GM19467 (cell line): ENCODE data around the gene CPB1.
"Not testable (repeated sequence)": the region's sequence is repeated elsewhere in the genome, so short reads cannot be mapped to it uniquely, and the experiment has no call there.

ENCODE experiments used
- ATAC-seq: cut with Tn5 transposase; IDR thresholded peaks from one replicate; pipeline ENCODE4 v1.9.1; 2021; ENCODE audit warnings: mild to moderate bottlenecking, moderate library complexity; ENCODE audit not compliant: unreplicated experiment

Gene CPB1

GRCh38 chr3:148827585-148827984, at the start of gene CPB1:
CPB1 (plus strand) TSS chr3:148827811; CDS start chr3:148827824, 13 bp downstream.
- ATAC-seq: no peak

DNA sequence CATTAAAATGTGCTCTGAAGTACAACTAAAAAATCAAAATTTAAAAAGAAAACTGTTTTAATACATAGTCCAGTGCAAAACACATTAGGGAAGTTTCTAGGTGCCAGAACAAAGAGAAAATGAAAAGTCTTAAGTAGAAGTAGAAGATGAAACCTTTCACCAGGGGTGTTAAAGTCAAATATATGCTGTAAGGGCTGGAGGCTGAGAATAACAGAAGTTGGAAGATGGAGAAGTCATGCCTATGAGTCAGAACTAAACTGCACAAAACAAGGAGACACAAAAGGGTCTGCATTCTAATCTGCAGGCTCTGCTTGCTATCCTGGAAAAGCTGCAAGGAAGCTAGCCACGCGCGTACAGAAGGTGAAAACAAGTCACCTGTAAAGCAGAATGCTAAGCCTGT, 48.7 kb upstream of the CPB1 start:
- ATAC-seq: no peak

GRCh38 chr3:148785026-148785425, 42.6 kb upstream of the CPB1 start:
- not testable (repeated sequence) for ATAC-seq

GRCh38 chr3:148786159-148786558, 41.5 kb upstream of the CPB1 start:
- not testable (repeated sequence) for ATAC-seq

- no peak for ATAC-seq
Measured at GRCh38 chr3:148789146-148789545, 38.5 kb upstream of the CPB1 start.

DNA sequence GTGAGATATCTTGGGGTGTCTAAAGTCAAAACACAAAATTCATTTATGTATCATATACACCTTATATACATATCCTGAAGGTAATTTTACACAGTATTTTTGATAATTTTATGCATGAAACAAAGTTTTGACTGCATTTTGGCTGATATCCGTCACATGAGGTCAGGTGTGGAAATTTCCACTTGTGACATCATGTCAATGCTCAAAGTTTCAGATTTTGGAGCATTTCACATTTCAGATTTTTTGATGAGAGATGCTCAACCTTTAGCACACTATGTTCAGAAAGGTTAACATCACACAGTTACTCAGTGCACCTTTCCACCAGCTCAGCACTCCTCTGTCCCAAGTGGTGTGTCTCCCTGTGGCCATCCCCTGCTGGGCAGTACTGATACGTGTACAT, 37.7 kb upstream of the CPB1 start:
- no peak for ATAC-seq

GRCh38 chr3:148790370-148790769, 37.2 kb upstream of the CPB1 start:
- ATAC-seq: no peak

DNA sequence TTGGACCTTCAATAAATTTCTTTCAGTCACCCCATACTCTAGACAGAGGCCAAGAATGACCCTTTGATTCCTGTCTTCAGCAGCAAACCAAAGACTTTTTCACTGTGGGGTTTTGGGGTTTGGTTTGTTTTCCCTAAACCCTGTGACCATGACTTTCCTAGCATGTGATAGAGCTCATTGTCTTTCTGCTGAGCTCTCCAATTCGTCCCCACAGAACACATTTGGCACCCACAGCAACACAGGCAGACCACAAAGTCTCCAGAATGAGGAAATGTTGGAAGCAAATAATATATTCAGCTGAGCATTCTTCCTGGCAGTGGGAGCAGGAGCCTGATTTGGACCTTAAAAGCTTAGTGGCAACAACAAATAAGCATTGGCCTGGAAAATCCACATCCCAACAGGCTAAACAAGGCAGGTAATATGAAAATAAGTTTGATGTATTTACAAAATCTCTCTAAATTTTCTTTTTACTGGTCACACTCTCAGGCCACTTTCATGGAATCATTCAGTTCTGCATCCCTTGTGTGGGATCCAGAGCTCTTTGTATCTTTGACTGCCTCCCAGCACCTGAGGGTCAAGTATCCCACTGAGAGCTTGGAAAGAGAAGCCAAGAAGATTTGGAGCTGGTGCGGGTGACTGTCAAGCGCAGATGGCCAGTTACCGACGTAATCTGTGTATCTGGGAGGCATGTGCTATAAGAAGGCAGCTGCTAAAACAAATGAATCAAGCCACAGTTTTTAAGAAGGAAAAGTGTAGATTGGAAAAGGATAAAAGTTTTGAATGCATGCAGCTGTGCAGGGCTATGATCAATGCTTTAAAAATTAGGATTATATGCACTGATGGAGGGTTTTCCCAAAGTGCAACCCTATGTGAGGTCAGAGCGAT, 36.5 kb upstream of the CPB1 start:
- no peak for ATAC-seq

DNA sequence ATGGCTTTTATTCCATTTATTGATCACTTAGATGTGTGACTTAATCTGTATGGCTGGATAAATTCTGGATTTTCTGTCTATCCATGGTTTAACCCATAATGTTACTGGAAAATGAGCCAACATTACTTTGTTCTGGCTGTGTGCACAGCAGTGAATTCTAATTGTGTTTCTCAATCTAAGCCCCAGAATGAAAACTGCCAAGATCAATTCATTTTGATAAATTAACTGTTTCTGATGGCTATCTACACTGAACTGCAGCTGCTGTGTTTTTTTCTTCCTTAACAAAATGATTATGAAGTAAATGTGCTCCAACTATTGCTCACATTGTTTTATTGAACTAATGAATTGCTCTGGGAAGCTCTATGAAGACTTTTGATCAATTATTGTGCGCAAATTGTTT, 35.7 kb upstream of the CPB1 start:
- ATAC-seq: no peak

DNA sequence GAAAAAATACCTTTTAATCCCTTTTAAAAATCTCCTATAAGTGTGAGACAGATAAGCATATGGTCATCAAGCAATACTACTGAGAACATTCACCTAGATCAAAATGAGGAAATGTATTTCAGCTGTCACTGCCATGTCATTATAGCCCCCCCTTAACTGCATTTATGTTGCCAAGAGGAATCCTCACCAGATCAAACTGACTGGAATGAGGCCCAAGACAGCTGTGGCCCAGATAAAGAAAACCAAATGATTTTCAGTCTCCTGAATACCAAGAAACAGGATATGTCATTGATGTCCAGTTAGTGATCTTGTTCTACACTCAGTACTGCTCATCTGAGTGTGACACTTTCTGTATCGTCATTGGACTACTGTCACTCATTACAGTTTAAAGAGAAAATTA, 35.1 kb upstream of the CPB1 start:
- no peak for ATAC-seq

DNA sequence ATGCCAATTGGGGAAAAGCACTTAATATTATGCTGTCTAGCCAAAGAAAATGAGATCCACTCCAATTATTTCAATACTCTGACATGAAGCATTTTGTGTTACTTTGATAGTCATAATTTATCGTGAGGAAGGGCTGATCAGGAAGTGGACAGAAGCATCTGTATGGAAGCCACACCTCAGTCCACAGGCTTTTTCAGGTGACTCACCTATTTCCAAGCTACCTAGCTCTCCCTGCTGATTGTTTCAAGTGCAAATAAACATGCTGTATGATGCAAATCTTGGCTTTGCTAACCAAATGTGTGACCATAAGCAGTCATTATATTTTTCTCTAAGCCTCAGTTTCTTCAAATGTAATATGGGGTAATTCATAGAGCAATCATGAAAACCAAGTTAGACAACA, 30.8 kb upstream of the CPB1 start:
- no peak for ATAC-seq

DNA sequence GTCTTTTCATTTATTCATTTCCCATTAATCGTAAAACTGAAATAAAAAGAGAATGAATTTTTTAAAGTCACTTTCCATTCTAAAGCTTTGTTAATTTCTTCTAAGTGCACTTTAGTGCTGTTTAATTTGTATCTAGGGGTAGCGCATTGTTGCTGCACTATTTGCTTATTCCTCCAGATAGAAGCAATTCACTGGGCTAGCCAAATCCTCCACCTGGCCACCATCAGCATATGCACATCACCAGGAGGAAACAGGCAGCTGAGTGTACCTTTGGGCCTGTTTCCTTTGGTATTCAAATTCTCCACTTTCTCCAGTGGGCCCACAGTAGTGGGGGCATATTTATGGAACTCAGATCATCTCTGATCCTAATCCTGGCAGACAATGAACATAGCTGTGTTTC, 29.8 kb upstream of the CPB1 start:
- ATAC-seq: no peak

GRCh38 chr3:148800414-148800813, 27.2 kb upstream of the CPB1 start:
- no peak for ATAC-seq

DNA sequence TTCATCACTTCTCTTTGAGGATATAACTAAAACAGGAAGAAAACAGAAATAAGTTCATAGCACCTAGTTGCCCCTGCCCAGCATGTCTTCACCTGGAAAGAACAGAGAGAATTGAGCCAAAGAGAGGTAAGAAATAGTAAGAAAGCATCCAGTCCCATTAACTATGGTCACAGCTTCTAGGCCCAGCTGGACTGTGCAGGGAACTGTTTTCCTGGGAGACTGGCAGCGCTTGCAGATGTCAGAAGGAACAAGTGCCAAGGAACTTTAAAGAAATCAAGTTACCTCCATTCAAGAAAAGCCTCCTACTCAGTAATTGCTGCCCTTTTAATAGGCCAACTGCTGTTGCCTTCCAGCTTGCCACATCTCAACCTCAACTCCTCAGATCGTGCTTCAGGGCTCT, 17.8 kb upstream of the CPB1 start:
- ATAC-seq: no peak

- ATAC-seq: no peak
Measured at GRCh38 chr3:148815316-148816110, 12.1 kb upstream of the CPB1 start.

DNA sequence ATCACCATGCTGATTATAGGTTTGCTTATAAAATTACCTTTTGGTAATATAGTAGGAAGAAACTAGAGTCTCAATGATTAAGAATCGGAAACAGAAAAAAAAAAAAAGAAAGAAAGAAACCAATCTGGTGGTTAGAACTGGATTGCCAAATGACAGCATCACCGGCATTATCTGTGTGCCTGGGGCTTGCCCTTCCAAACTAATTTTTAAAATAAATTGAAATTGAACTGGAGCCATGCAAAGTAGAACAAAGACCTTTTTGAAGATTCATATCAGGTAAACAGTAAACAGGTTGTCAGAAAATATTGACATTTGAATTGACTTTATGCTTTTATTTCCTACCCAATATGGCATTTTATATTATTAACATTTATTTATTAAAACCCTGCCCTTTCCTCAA, 11.2 kb upstream of the CPB1 start:
- no peak for ATAC-seq

DNA sequence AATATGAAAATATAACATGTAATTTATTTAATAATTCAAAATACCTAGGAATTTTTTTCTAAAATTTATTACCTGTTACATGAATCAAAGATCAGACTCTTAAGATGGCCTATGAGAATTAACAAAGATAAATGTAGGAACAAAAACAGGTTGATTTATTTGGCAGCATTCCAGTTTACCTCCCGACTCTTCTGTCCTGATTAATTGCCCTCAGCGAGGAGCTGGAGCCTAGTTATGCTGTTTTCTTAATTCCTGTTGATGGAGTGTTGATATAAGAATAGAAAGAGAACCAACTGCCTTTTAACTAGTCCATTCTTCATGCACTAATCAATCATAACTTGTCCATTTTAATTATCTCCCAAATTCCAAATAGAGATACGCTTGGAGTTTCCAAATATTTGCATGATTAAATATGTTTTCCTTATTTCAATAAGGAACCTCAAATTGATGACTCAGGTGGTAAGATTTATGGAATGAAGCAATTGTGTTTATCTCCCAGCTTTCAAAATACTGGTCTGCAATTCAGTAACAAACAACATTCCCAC, 10.6 kb upstream of the CPB1 start:
- ATAC-seq: no peak

DNA sequence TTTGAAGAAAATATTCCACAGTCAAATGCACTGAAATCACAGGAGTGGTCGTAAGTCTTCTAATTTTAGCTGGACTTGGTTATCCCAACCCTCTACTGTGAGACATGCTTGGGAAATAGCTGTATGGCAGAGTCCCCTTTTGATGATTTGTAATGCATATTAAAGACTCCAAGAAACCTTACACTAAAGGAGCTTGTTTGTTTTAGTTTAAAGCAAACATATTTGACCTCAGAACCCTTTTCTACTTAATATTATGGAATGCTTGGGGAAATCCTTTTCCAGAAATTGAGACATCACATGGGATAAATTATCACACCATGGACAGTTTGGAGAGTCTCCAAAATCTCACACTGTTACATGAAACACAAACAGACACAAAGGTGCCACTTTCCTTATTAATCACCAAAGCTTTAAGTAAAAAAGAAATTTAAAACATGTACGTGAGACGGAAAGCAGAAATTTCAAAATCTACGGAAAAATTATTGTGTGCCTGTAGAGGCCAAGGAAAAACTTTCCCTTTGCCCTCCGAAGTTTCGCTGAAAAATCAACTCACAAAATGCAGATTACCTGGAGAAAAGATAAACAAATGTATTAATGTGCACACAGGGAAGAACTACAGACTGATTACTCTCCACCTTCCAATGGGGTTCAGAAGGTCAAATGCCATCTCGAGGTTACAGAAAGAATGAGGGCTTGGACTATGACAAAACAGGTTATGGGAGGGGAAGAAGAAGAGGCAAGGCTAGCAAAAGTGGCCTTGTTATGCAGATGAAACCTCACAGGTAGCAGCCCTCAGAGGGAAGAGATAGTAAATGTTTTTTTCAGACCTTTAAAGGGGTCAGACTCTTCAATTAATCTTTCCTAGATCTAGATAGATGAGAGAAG, 7.0 kb upstream of the CPB1 start:
- ATAC-seq: no peak

DNA sequence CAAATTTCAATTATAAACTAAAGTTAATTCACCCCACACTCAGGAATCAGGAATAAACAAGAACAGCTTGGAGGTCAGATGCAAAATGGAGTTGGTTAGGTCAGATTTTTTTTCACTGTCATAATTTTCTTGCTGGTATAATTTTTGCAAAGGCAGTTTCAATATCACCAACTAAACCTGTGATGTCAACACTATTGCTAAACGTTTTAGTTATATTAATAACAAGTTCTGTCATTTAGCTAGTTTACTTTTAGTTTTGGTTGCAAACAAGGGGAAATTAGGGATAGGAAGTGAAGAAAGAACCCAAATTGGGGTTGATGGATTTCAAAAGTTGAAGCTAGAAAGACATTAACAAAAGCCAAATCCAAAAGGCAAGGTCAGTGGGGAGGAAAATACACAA, 4.6 kb upstream of the CPB1 start:
- no peak for ATAC-seq

GRCh38 chr3:148825476-148825875, 2.1 kb upstream of the CPB1 start:
- ATAC-seq: no peak

- ATAC-seq: no peak
Measured at GRCh38 chr3:148828136-148828690, 602 bp downstream of the CPB1 start.
